ENCODE measurements around the gene API5.

API5 gene

GRCh38 chr11:43311791-43312607 is at the start of gene API5:
TSS of gene API5 (plus strand) at chr11:43311996. CDS start at chr11:43312128, 132 bp downstream.
- TF ChIP-seq ZNF274 (IDR thresholded peaks at IDR 0.05; ENCODE audit: low read depth, low read length), result no peak
- peak within 1 kb of the TSS; percentile 93 for H3K4me3 ChIP-seq (ENCODE audit: low read length)

GRCh38 chr11:43267856-43268580 is 43.8 kb upstream of the API5 start:
- H3K4me3 ChIP-seq (ENCODE audit: low read length), result no peak overlapping the region
- no peak for TF ChIP-seq ZNF274 (IDR thresholded peaks at IDR 0.05; ENCODE audit: low read depth, low read length)

GRCh38 chr11:43268786-43269185 is 43.0 kb upstream of the API5 start:
- H3K4me3 ChIP-seq (ENCODE audit: low read length), result no peak overlapping the region
- no peak for TF ChIP-seq ZNF274 (IDR thresholded peaks at IDR 0.05; ENCODE audit: low read depth, low read length)

- no peak overlapping the region for H3K4me3 ChIP-seq (ENCODE audit: low read length)
- no peak for TF ChIP-seq ZNF274 (IDR thresholded peaks at IDR 0.05; ENCODE audit: low read depth, low read length)
Measured at GRCh38 chr11:43269254-43269918, 42.4 kb upstream of the API5 start.

DNA sequence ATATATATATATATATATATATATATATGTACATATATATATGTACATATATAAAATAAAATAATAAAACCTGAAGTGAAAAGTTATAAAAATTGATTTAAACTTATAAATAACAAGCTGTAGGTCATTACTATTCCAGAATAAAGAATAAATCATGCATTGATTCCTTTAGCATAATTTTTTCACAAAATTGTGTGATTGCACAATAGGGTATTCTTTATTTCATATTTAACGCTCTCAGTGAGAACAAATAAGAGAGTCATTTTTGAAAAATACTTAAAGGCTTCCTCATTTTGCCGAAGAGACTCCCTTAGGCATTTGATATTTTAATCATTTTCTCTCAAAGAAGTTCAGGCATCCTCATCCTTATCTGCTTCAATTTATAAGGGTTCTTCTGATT is 41.3 kb upstream of the API5 start:
- no peak overlapping the region for H3K4me3 ChIP-seq (ENCODE audit: low read length)
- no peak for TF ChIP-seq ZNF274 (IDR thresholded peaks at IDR 0.05; ENCODE audit: low read depth, low read length)

- no peak overlapping the region for H3K4me3 ChIP-seq (ENCODE audit: low read length)
Measured at GRCh38 chr11:43278193-43278956, 33.4 kb upstream of the API5 start.

DNA sequence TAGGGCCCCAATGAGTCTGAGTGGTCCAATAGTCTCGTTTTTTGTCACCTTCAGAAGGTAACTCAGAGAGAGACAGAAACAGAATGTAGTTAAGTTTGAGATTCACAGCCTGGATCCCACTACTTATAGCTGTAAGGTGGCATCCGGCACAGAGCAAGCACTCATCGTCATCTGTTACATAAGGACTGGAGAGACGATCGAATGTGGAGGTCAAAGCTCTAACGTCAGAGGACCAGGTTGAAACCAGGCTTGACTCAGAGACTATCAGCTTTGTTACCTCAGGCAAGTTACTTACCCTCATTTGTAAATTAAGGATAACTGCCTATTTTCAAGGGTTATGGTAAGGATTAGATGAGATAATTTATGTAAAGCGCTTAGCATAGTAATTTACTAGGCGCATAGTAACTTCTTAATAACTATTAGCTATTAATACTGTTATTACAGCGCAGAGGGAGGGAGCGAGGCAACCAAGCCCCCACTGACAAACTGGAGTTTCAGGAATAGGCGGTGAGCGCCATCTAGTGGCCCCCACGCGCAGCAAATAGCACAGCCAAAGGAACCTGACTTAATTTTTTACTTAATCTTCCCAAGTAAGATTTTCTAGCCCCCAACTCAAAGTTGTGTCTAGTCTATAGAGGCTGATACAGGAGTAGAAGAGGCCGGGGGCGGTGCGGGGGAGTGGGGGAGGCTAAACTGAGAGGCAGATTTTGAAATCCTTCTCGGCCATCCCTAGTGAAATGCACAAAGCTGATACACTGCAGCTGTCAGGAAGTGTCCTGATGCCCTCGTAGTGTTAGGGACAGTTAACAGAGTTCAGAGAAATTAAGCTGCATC is 29.0 kb upstream of the API5 start:
- no peak for TF ChIP-seq ZNF274 (IDR thresholded peaks at IDR 0.05; ENCODE audit: low read depth, low read length)
- no peak overlapping the region for H3K4me3 ChIP-seq (ENCODE audit: low read length)

More at GRCh38 chr11:43278193-43278956, 33.4 kb upstream of the API5 start:
- TF ChIP-seq ZNF274 (IDR thresholded peaks at IDR 0.05; ENCODE audit: low read depth, low read length), result no peak

- H3K4me3 ChIP-seq (ENCODE audit: low read length), result no peak overlapping the region
- TF ChIP-seq ZNF274 (IDR thresholded peaks at IDR 0.05; ENCODE audit: low read depth, low read length), result no peak
Measured at GRCh38 chr11:43285826-43286225, 26.0 kb upstream of the API5 start.

DNA sequence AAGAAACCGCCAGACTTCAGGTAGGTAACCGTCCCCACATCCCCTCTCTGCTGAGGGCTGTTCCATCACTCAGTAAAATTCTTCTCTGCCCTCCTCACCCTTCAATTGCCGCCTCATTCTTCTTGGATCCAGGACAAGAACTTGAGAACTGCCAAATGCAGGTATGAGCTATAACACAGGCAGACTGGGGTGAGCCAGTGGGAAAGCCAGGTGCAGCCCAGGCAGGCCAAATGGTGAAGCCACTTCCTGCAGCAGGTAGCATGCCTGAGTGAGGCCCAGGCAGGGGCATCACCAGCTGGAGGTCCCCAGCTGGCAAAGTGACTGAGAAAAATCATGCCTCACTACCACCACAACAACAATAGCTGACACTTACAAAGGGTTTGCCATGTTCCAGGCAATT is 22.4 kb upstream of the API5 start:
- TF ChIP-seq ZNF274 (IDR thresholded peaks at IDR 0.05; ENCODE audit: low read depth, low read length), result no peak
- H3K4me3 ChIP-seq (ENCODE audit: low read length), result no peak overlapping the region

DNA sequence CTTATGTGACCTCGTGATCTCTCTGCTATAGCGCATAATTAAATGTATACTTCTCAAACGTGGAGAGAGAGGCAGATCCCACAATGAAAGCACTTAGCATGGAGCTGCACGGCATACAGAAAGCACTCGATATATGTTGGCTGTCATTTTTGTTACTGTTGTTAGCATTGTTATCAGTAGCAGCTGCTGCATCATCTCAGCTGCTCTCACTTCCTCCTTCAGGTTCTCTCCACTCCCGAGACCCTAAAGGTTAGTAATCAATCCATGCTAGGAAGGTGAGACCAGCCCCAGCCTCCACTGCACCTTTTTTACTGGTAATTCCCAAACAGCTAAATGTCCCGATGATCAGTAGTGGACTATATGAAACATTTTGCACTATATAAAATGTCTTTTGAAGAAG is 13.4 kb upstream of the API5 start:
- TF ChIP-seq ZNF274 (IDR thresholded peaks at IDR 0.05; ENCODE audit: low read depth, low read length), result no peak
- H3K4me3 ChIP-seq (ENCODE audit: low read length), result no peak overlapping the region

DNA sequence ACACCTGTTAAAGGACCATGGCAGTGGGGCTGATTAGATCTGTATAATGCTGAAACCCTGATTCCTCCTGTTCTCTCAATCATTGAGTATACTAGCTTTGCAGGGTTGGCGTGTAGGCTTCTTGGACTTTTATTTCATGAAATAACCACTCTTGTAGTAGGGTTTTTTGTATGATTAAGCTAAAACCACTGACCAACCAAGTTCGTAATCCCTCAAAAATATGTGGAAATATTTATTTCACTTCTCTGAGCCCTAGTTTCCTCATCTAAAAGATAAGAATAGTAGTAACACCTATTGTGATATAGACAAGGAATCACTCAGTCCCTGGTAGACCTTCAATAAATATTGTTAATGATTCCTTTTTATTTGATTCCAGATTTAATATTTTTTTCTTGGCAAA is 4.2 kb downstream of the API5 start:
- TF ChIP-seq ZNF274 (IDR thresholded peaks at IDR 0.05; ENCODE audit: low read depth, low read length), result no peak

GRCh38 chr11:43316451-43316850 is 4.7 kb downstream of the API5 start:
- TF ChIP-seq ZNF274 (IDR thresholded peaks at IDR 0.05; ENCODE audit: low read depth, low read length), result no peak
- no peak overlapping the region for H3K4me3 ChIP-seq (ENCODE audit: low read length)

More for the DNA sequence above, 4.2 kb downstream of the API5 start:
- no peak overlapping the region for H3K4me3 ChIP-seq (ENCODE audit: low read length)

DNA sequence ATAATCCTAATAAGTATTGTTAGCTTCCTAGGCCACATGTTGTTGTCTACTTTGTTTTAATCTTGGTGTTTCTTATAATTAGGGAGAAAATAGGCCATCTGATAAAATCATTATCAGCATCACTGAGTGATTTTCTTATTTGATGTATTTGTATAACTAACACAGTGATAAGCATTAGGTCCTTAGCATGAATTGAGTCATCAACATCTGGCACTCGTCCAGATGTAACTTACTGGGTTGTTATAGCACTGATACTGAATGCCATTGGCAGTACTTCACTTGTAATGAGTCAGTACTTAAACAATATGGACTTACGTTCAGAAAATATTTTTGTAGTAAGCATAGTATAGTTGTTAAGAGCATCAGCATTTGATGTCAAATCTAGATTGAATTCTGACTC is 16.2 kb downstream of the API5 start:
- TF ChIP-seq ZNF274 (IDR thresholded peaks at IDR 0.05; ENCODE audit: low read depth, low read length), result no peak
- no peak overlapping the region for H3K4me3 ChIP-seq (ENCODE audit: low read length)

Measured in GM08714 (cell line).